Choroid plexus epithelial cell (primary cell): ENCODE measurements around the gene CNTRL.
"Not testable (repeated sequence)": the region's sequence is repeated elsewhere in the genome, so short reads cannot be mapped to it uniquely, and the experiment has no call there.

ENCODE experiments used
- DNase-seq: peaks from one replicate; pipeline ENCODE4 v3.0.0-alpha.2; 2010; ENCODE audit warnings: low read depth
- H3K4me3 ChIP-seq: 2 replicates; pipeline ENCODE4 v1.5.1; 2011; ENCODE audit warnings: low read depth, mild to moderate bottlenecking, control low read depth, low read length, moderate library complexity
- TF ChIP-seq, protein P1 (sequence below): conservative IDR thresholded peaks from 2 replicates; pipeline ENCODE4 v1.5.1; 2011; ENCODE audit warnings: low read depth, mild to moderate bottlenecking, control low read depth, inconsistent platforms, low read length, moderate library complexity

Gene CNTRL

DNA sequence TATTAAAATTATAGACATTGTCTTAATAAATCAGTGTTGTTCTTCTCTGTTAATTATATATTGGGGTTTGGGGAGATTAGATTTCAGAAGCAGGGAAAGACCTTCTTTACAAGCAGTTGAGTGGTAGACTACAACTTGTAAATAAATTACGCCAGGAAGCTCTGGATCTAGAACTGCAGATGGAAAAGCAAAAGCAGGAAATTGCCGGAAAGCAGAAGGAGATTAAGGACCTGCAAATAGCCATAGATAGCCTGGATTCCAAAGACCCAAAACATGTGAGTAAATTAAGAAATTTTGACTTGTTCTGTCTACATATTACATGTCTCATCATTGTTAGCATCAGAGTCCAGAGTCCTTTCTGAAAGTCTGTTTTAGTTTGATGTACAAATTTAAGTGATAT is 43.5 kb downstream of the CNTRL start:
- DNase-seq: no peak
- TF ChIP-seq, protein P1, sequence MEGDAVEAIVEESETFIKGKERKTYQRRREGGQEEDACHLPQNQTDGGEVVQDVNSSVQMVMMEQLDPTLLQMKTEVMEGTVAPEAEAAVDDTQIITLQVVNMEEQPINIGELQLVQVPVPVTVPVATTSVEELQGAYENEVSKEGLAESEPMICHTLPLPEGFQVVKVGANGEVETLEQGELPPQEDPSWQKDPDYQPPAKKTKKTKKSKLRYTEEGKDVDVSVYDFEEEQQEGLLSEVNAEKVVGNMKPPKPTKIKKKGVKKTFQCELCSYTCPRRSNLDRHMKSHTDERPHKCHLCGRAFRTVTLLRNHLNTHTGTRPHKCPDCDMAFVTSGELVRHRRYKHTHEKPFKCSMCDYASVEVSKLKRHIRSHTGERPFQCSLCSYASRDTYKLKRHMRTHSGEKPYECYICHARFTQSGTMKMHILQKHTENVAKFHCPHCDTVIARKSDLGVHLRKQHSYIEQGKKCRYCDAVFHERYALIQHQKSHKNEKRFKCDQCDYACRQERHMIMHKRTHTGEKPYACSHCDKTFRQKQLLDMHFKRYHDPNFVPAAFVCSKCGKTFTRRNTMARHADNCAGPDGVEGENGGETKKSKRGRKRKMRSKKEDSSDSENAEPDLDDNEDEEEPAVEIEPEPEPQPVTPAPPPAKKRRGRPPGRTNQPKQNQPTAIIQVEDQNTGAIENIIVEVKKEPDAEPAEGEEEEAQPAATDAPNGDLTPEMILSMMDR: no peak
- no peak overlapping the region for H3K4me3 ChIP-seq

DNA sequence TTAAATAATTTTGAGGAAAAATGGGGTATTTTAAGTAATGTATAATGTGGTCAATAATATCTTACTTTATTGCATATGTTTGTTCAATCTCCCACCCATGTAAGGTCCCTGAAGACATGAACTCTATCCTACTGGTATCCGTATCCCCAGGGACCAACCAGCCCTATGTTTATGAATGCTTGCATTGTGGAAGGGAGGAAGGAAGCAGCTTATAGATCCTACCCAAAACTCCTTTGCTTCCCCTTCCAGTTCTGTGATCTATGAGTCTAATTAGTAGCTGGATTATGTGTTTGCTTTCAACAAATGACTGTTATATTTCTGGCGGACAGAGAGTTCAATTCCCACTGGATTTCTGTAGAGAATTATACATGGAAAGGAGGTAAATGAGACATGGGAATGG is 45.6 kb downstream of the CNTRL start:
- no peak overlapping the region for H3K4me3 ChIP-seq
- no peak for DNase-seq
- TF ChIP-seq, protein P1: no peak

DNA sequence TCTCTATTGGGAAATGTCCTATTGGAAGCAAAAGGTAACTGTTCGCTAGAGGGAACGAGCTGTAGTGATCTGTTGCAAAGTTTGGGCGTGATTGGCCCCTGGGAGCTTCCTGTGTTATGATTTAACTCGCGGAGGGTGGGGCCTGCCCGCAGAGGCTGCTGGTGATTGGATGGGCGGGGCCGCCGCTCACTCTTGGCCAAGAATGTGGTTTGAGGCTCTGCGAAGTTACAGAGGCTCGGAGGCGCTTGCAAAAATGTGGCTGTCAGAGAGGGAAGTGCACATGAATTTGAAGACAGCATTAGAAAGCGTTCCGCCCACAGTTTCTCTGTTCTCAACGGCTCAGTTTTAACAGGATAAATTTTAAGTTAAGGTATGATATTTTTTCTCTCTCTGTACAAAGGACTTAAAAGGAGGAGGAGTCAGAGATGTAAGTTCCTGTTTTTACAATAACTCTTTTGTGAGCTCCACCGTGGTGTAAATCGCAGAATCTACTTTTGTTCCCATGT is 46.9 kb downstream of the CNTRL start:
- TF ChIP-seq, protein P1: peak; percentile 50
- peak overlapping the region; percentile 55 for H3K4me3 ChIP-seq

DNA sequence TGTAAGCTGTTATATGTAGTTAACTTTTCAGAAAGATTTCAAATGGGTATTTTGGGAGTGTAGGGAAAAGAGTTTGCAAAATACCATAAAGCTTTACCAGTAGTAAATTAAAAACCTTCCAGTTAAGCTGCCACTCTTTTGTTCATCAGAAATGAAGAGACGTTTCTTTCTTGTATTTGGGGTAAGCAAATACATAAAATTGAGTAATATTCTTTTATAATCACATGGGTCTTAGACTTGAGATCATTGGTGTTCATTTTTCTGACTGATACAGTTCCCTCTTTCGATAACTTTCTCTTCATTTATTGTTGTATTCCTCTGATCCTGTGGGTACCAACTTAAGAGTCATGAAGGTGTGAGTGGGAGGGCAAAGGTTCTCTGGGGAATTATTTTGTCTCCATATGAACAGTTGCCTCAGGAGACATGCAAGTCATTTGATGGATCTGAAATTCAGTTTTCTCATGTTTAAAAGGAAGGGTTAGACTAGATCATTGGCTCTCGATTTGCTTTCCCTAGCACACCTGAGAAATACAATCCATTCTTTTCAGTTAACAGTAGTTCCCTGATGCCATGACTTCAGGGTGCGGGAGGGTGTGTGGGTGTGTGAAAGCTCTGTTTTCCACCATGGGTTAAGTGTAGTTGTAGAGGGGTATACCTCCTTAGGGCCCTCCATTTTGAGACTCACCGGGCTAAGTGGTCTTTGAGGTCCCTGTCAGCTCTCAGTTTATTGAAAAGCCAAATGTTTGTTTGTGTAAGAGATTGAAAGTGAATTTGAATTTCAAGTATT is 47.7 kb downstream of the CNTRL start:
- TF ChIP-seq, protein P1: no peak
- DNase-seq: peak; percentile 6
- peak overlapping the region; percentile 55 for H3K4me3 ChIP-seq

More for the DNA sequence above, 46.9 kb downstream of the CNTRL start:
- peak; percentile 97 for DNase-seq

DNA sequence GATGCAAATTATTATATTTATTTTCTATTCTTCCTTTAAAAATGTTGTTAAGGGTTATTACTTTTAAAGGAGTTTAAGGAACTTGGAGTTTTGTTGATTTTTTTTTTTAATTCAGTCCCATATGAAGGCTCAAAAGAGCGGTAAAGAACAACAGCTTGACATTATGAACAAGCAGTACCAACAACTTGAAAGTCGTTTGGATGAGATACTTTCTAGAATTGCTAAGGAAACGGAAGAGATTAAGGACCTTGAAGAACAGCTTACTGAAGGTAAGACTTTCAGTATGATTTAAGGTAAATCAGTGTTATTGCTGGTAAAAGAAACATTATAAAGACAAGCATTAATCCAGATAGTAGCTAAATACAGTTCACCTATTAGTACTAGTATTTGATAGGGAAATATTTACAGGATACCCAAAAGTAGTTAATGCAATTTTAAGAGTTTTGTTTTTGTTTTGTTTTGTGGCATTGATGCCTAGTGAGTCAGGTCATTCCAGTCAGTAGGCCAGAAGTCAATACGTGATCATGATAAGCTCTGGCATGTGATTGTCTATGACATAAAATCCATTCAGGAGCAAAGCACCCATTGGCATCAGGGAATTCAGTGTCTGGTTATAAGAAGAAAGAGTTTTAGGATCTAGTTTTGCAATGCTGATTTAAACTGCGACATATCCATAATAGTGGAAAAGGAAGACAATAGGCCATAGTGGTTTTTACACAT is 49.2 kb downstream of the CNTRL start:
- no peak for DNase-seq
- TF ChIP-seq, protein P1: no peak
- no peak overlapping the region for H3K4me3 ChIP-seq

DNA sequence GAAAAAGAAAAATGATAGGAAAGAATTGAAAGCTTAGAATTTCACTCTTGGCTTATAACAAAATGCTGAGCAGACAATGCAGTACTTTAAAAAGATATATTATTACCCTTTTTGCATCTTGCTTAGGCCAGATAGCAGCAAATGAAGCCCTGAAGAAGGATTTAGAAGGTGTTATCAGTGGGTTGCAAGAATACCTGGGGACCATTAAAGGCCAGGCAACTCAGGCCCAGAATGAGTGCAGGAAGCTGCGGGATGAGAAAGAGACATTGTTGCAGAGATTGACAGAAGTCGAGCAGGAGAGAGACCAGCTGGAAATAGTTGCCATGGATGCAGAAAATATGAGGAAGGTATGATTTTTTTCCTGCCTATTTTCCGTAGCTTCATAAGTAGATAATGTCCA is 50.8 kb downstream of the CNTRL start:
- TF ChIP-seq, protein P1: no peak
- DNase-seq: no peak

DNA sequence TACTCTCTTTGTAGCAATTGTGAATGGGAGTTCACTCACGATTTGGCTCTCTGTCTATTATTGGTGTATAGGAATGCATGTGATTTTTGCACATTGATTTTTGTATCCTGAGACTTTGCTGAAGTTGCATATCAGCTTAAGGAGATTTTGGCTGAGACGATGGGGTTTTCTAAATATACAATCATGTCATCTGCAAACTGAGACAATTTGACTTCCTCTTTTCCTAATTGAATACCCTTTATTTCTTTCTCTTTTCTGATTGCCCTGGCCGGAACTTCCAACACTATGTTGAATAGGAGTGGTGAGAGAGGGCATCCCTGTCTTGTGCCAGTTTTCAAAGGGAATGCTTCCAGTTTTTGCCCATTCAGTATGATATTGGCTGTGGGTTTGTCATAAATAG is 54.6 kb downstream of the CNTRL start:
- H3K4me3 ChIP-seq, DNase-seq: not testable (repeated sequence)

More for the DNA sequence above, 50.8 kb downstream of the CNTRL start:
- H3K4me3 ChIP-seq: no peak overlapping the region
